Lung (tissue), 12 donors: ENCODE results near the gene CCDC148. TPM values are rescaled to one million over a fixed set of nuclear protein-coding genes. Genes with fewer than 3 reads are reported as not detected.

ENCODE experiments used
- ATAC-seq: fragments of 200-7000 bp; cut with Tn5 transposase; one replicate; pipeline ENCODE4 v1.9.1; 2020; ENCODE audit warnings: moderate number of reproducible peaks; ENCODE audit not compliant: insufficient read depth, low FRiP score
- DNase-seq, 3 donors: peaks; one replicate each; pipeline ENCODE4 v3.0.0-alpha.2; 2013 to 2017
- H3K27ac ChIP-seq, 2 donors: one replicate each; pipeline ENCODE4 v1.5.1; 2013; ENCODE audit warnings: mild to moderate bottlenecking in 2 of 2, moderate library complexity in 2 of 2, control low read depth in 1 of 2, inconsistent platforms in 1 of 2, low read depth in 1 of 2, low read length in 1 of 2
- H3K27me3 ChIP-seq, 3 donors: one replicate each; pipeline ENCODE4 v1.5.1; 2013; ENCODE audit warnings: low read length in 2 of 3; ENCODE audit not compliant: control insufficient read depth in 3 of 3, insufficient read depth in 3 of 3
- H3K36me3 ChIP-seq, 4 donors: one replicate each; pipeline ENCODE4 v1.5.1; 2013; ENCODE audit warnings: low read length in 4 of 4, mild to moderate bottlenecking in 1 of 4, moderate library complexity in 1 of 4; ENCODE audit not compliant: control insufficient read depth in 4 of 4, insufficient read depth in 4 of 4
- H3K4me1 ChIP-seq, 5 donors: one replicate each; pipeline ENCODE4 v1.5.1; 2013; ENCODE audit warnings: low read length in 5 of 5, mild to moderate bottlenecking in 2 of 5, moderate library complexity in 1 of 5; ENCODE audit not compliant: control insufficient read depth in 5 of 5, insufficient read depth in 5 of 5
- H3K4me3 ChIP-seq: one replicate; pipeline ENCODE4 v1.5.1; 2013; ENCODE audit warnings: mild to moderate bottlenecking, control low read depth, moderate library complexity
- H3K9ac ChIP-seq, 2 donors: one replicate each; pipeline ENCODE4 v1.5.1; 2013; ENCODE audit warnings: low read length in 2 of 2, control low read depth in 1 of 2; ENCODE audit not compliant: insufficient read depth in 1 of 2
- H3K9me3 ChIP-seq, 4 donors: one replicate each; pipeline ENCODE4 v1.5.1; 2013; ENCODE audit warnings: low read length in 3 of 4, mild to moderate bottlenecking in 1 of 4, moderate library complexity in 1 of 4; ENCODE audit not compliant: control insufficient read depth in 4 of 4, insufficient read depth in 3 of 4
- CTCF ChIP-seq: IDR thresholded peaks from 2 replicates; pipeline ENCODE4 v1.5.1; 2012; ENCODE audit warnings: mild to moderate bottlenecking; ENCODE audit errors: control extremely low read depth, extremely low read depth
- WGBS, 2 donors: extraction: QIAGEN DNeasy Blood & Tissue Kit; methylation state at CpG; one replicate each; pipeline ENCODE4 v1.1.7; 2013; 5-methylcytosine and 5-hydroxymethylcytosine counted together
- polyA plus RNA-seq, 2 donors: library from polyadenylated mRNA; stranded (reverse); fragments of 200-250 nt; gene quantifications; one replicate each; pipeline ENCODE4 v1.2.1, GENCODE V29; 2013
- total RNA-seq, 2 donors: library from RNA; depleted of rRNA in 1 of 2; stranded (reverse); fragments of >200 nt in 1 of 2; gene quantifications; one replicate each; pipeline ENCODE4 v1.2.1, GENCODE V29; 2014 to 2021
- donor health status: control.
- donor health status: control.
- donor health status: Bipolar disorder and iron deficiency.
- donor health status: healthy.
- donor health status: DM: yes; HTN: yes; CAD: no.

The CCDC148 gene
- total and polyA plus RNA-seq, 4 donors, result 0.61 to 8.6 (median 2.5) TPM

GRCh38 chr2:158153270-158154015 is 303.1 kb downstream of the CCDC148 start:
- H3K27me3 ChIP-seq, result no peaks in the 10 kb centered on the region
- H3K4me1 ChIP-seq, result peaks cover 0 to 11% (median 0%) of the 10 kb centered on the region in 5 donors
- no peak for ATAC-seq
- peaks cover 0 to 14% (median 1%) of the 10 kb centered on the region in 4 donors for H3K9me3 ChIP-seq
- H3K27ac ChIP-seq, result no peak overlapping the region
- no peak overlapping the region for H3K9ac ChIP-seq
- no peak for TF ChIP-seq CTCF
- H3K4me3 ChIP-seq, result no peak overlapping the region
- no peak for DNase-seq
- WGBS, 2 donors, result 75 to 89% methylated on average over 3 of the region's 3 CpGs
- no peaks in the 10 kb centered on the region for H3K36me3 ChIP-seq

DNA sequence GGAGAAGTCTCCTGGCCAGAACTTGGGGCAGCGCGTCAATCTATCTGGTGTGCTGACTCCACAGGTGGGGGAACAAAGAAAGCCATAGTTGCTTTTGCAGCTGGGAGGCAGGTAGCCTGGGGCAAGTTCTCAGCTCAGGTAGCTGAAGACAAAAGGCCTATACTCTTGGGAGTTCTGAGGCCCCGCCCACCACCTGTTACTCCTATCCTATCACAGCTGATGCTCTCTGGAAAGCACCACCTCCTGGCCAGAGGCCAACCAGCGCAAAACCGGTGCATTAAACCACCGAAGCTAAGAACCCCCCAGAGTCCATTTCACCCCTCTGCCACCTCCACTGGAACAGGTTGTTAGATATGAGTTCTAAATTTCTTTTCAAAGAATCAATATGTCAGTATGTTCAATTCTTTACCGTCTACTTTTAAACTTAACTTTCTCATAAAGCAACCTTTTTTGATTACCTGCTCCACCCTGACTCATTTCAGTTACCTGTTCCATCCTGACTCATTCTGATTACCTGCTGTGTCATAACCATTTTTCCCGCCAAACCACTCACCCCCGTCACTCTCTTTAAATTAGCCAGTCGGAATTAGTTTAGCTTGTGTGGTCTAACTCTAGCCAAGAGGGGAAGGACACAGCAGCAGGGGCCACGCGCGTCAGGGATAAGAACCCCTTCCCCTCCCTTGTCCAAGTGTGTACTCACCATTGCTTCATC is 311.5 kb downstream of the CCDC148 start:
- DNase-seq (no peak), ATAC-seq (no peak)
- H3K9ac ChIP-seq, result no peak overlapping the region
- TF ChIP-seq CTCF, result no peak
- H3K27ac ChIP-seq, result no peak overlapping the region
- no peak overlapping the region for H3K4me3 ChIP-seq
- H3K27me3 ChIP-seq, result no peaks in the 10 kb centered on the region
- H3K9me3 ChIP-seq, result no peaks in the 10 kb centered on the region
- WGBS, 2 donors, result 95 to 96% methylated on average over 13 of the region's 13 CpGs
- H3K36me3 ChIP-seq, result no peaks in the 10 kb centered on the region
- peaks cover 0 to 1% (median 0%) of the 10 kb centered on the region in 5 donors for H3K4me1 ChIP-seq

DNA sequence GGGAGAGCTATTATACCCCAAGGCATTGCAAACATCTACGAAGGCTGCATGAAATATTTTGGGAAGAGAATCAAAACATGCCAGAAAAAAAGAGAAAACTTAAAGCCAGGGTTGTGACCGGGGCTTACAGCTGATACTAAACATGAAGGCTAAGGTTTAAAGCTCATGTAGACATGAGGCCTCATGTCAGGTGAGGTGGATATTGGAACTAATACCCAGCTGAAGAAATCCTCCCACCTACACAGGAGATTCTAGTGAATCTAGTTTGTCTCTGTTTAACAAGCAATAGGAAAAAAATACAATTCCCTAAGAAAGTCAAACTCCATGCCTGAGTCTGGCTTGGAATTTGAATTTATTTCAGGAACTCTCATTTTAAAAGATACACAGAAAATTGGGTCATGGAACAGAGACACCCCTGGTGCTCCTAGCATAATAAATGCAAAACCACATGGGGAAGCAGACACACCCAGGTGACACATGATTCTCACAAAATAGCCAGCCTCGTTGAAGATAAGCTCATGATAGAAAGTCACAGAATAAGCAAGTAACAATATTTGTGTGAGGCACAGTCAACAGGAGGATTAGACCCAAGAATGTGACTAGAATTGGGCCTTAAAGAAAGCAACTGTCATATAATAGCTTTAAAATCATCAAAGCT is 312.7 kb downstream of the CCDC148 start:
- no peak overlapping the region for H3K4me3 ChIP-seq
- TF ChIP-seq CTCF, result no peak
- DNase-seq (no peak), ATAC-seq (no peak)
- H3K9ac ChIP-seq, result no peak overlapping the region
- no peaks in the 10 kb centered on the region for H3K36me3 ChIP-seq
- H3K9me3 ChIP-seq, result no peaks in the 10 kb centered on the region
- WGBS, 2 donors, result 67 to 76% methylated on average over 3 of the region's 3 CpGs
- peaks cover 0 to 1% (median 0%) of the 10 kb centered on the region in 5 donors for H3K4me1 ChIP-seq
- H3K27me3 ChIP-seq, result no peaks in the 10 kb centered on the region
- H3K27ac ChIP-seq, result no peak overlapping the region
